Fibroblast of pulmonary artery (primary cell): ENCODE results near the gene SERTAD2.

Experiments
- DNase-seq: peaks from one replicate; pipeline ENCODE4 v3.0.0-alpha.2; 2010; ENCODE audit warnings: low read depth
- H3K4me3 ChIP-seq: replicated peaks from 2 replicates; pipeline ENCODE4 v1.5.1; 2011; ENCODE audit warnings: low read depth, mild to moderate bottlenecking, control low read depth, low read length, moderate library complexity
- CTCF ChIP-seq: IDR thresholded peaks from 2 replicates; pipeline ENCODE4 v1.5.1; 2011; ENCODE audit warnings: mild to moderate bottlenecking, control low read depth, low read length, inconsistent platforms; ENCODE audit errors: missing control alignments

The SERTAD2 gene

GRCh38 chr2:64665709-64666108 is 12.0 kb upstream of the SERTAD2 start:
- DNase-seq, result no peak
- TF ChIP-seq CTCF, result no peak
- H3K4me3 ChIP-seq, result no peak overlapping the region

GRCh38 chr2:64663402-64663801 is 9.7 kb upstream of the SERTAD2 start:
- TF ChIP-seq CTCF, result no peak
- H3K4me3 ChIP-seq, result no peak overlapping the region
- no peak for DNase-seq

GRCh38 chr2:64661741-64662169 is 8.0 kb upstream of the SERTAD2 start:
- TF ChIP-seq CTCF, result no peak
- H3K4me3 ChIP-seq, result no peak overlapping the region
- no peak for DNase-seq

GRCh38 chr2:64659252-64659651 is 5.5 kb upstream of the SERTAD2 start:
- no peak overlapping the region for H3K4me3 ChIP-seq
- no peak for DNase-seq
- TF ChIP-seq CTCF, result no peak

GRCh38 chr2:64658269-64658668 is 4.6 kb upstream of the SERTAD2 start:
- DNase-seq, result no peak
- H3K4me3 ChIP-seq, result no peak overlapping the region

GRCh38 chr2:64657411-64657810 is 3.7 kb upstream of the SERTAD2 start:
- no peak overlapping the region for H3K4me3 ChIP-seq
- no peak for DNase-seq
- TF ChIP-seq CTCF, result no peak

More at GRCh38 chr2:64658269-64658668, 4.6 kb upstream of the SERTAD2 start:
- no peak for TF ChIP-seq CTCF

- TF ChIP-seq CTCF, result no peak
- no peak for DNase-seq
- H3K4me3 ChIP-seq, result no peak overlapping the region
Measured at GRCh38 chr2:64656379-64656778, 2.7 kb upstream of the SERTAD2 start.
